ENCODE data around the gene GPC3. TPM values are rescaled to one million over a fixed set of nuclear protein-coding genes. Genes with fewer than 3 reads are reported as not detected.

GPC3 gene
- total RNA-seq, 2 experiments from 2014 or later, result 0.25 to 0.59 TPM

DNA sequence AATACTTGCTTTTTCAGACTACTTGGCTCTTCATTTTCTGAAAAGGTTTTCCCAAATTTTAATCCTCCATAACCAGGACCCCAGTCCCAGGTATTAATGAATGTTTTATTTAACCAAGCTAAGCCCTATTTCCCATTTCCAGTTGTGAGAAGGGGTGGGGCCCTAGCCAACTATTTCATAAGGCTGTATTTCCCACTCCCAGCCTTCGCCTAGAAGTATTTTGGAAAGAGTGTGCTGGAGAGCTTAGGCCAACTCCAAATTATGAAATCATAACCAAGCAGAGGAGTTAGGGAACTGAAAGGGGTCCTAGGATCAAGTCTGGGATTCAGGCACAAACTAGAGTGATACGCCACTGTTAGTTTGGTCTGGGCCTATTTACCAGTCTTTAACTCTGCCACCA is 421.7 kb downstream of the GPC3 start:
- no peaks in the 10 kb centered on the region for H3K27me3 ChIP-seq (ENCODE audit: control insufficient read depth in 1 of 2, insufficient read depth in 2 of 2, low read length in 2 of 2)
- H3K36me3 ChIP-seq (ENCODE audit: insufficient read depth, low read length), result no peaks in the 10 kb centered on the region
- H3K36me3 Mint-ChIP-seq (ENCODE audit: low read depth), result no peaks in the 10 kb centered on the region
- DNase-seq (no peak), ATAC-seq (ENCODE audit: poor library complexity) (no peak)
- intact Hi-C loops (cut with DNase I, micrococcal nuclease), result no loop called here
- H3K4me1 Mint-ChIP-seq (ENCODE audit: low read depth), result no peaks in the 10 kb centered on the region
- TF ChIP-seq, protein P1, sequence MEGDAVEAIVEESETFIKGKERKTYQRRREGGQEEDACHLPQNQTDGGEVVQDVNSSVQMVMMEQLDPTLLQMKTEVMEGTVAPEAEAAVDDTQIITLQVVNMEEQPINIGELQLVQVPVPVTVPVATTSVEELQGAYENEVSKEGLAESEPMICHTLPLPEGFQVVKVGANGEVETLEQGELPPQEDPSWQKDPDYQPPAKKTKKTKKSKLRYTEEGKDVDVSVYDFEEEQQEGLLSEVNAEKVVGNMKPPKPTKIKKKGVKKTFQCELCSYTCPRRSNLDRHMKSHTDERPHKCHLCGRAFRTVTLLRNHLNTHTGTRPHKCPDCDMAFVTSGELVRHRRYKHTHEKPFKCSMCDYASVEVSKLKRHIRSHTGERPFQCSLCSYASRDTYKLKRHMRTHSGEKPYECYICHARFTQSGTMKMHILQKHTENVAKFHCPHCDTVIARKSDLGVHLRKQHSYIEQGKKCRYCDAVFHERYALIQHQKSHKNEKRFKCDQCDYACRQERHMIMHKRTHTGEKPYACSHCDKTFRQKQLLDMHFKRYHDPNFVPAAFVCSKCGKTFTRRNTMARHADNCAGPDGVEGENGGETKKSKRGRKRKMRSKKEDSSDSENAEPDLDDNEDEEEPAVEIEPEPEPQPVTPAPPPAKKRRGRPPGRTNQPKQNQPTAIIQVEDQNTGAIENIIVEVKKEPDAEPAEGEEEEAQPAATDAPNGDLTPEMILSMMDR (IDR thresholded peaks at IDR 0.05), result no peak
- H3K27ac Mint-ChIP-seq, result no peak overlapping the region
- H3K27ac ChIP-seq (ENCODE audit: low read depth in 1 of 2, low read length in 2 of 2), result no peak overlapping the region
- no peak overlapping the region for H3K4me3 ChIP-seq (ENCODE audit: low read length)
- no peaks in the 10 kb centered on the region for H3K4me1 ChIP-seq (ENCODE audit: insufficient read depth, low read length)
- H3K4me3 Mint-ChIP-seq, result no peak overlapping the region
- CTCF ChIA-PET, result no interaction called here
- POLR2A ChIA-PET, result no interaction called here
- H3K27me3 Mint-ChIP-seq, result no peaks in the 10 kb centered on the region
- H3K9me3 ChIP-seq (ENCODE audit: control insufficient read depth in 1 of 2, insufficient read depth in 1 of 2, low read length in 2 of 2), result no peaks in the 10 kb centered on the region
- no peaks in the 10 kb centered on the region for H3K9me3 Mint-ChIP-seq

- H3K27me3 Mint-ChIP-seq, result no peaks in the 10 kb centered on the region
- H3K4me3 Mint-ChIP-seq, result no peak overlapping the region
- H3K9me3 Mint-ChIP-seq, result no peaks in the 10 kb centered on the region
- no peak overlapping the region for H3K27ac ChIP-seq (ENCODE audit: low read depth in 1 of 2, low read length in 2 of 2)
- H3K27ac Mint-ChIP-seq, result no peak overlapping the region
- no peaks in the 10 kb centered on the region for H3K27me3 ChIP-seq (ENCODE audit: control insufficient read depth in 1 of 2, insufficient read depth in 2 of 2, low read length in 2 of 2)
- TF ChIP-seq, protein P1 (IDR thresholded peaks at IDR 0.05), result no peak
- ChIA-PET CTCF (no interaction called here), POLR2A (no interaction called here)
- no peaks in the 10 kb centered on the region for H3K36me3 ChIP-seq (ENCODE audit: insufficient read depth, low read length)
- H3K36me3 Mint-ChIP-seq (ENCODE audit: low read depth), result no peaks in the 10 kb centered on the region
- no peaks in the 10 kb centered on the region for H3K9me3 ChIP-seq (ENCODE audit: control insufficient read depth in 1 of 2, insufficient read depth in 1 of 2, low read length in 2 of 2)
- no peak overlapping the region for H3K4me3 ChIP-seq (ENCODE audit: low read length)
- H3K4me1 Mint-ChIP-seq (ENCODE audit: low read depth), result no peaks in the 10 kb centered on the region
- no peaks in the 10 kb centered on the region for H3K4me1 ChIP-seq (ENCODE audit: insufficient read depth, low read length)
- intact Hi-C loops (cut with DNase I, micrococcal nuclease), result no loop called here
- ATAC-seq (ENCODE audit: poor library complexity), result no peak
- DNase-seq, result no peak
Observed at GRCh38 chrX:133561251-133561650, 424.1 kb downstream of the GPC3 start.

- Mint-ChIP-seq H3K27ac (no peak overlapping the region), H3K9me3 (no peaks in the 10 kb centered on the region), H3K4me1 (ENCODE audit: low read depth) (no peaks in the 10 kb centered on the region), H3K36me3 (ENCODE audit: low read depth) (no peaks in the 10 kb centered on the region), H3K27me3 (no peaks in the 10 kb centered on the region), H3K4me3 (no peak overlapping the region)
- no peaks in the 10 kb centered on the region for H3K36me3 ChIP-seq (ENCODE audit: insufficient read depth, low read length)
- ATAC-seq (ENCODE audit: poor library complexity), result no peak
- H3K27me3 ChIP-seq (ENCODE audit: control insufficient read depth in 1 of 2, insufficient read depth in 2 of 2, low read length in 2 of 2), result no peaks in the 10 kb centered on the region
- peaks cover 0 to 2% of the 10 kb centered on the region in 2 experiments for H3K9me3 ChIP-seq (ENCODE audit: control insufficient read depth in 1 of 2, insufficient read depth in 1 of 2, low read length in 2 of 2)
- no peaks in the 10 kb centered on the region for H3K4me1 ChIP-seq (ENCODE audit: insufficient read depth, low read length)
- no peak for DNase-seq
- CTCF ChIA-PET, result no interaction called here
- POLR2A ChIA-PET, result no interaction called here
- no peak overlapping the region for H3K4me3 ChIP-seq (ENCODE audit: low read length)
- no peak overlapping the region for H3K27ac ChIP-seq (ENCODE audit: low read depth in 1 of 2, low read length in 2 of 2)
- TF ChIP-seq, protein P1 (IDR thresholded peaks at IDR 0.05), result no peak
- intact Hi-C loops (cut with DNase I, micrococcal nuclease), result no loop called here
Observed at GRCh38 chrX:133559909-133560308, 425.5 kb downstream of the GPC3 start.

All from CD4-positive, alpha-beta T cell (primary cell).